Limb (tissue), 2 donors: ENCODE measurements around the gene ASTL.

Experiments used
- DNase-seq, 2 donors: peaks; one replicate each; pipeline ENCODE4 v3.0.0-alpha.2; 2016; ENCODE audit errors: extremely low spot score in 2 of 2

ASTL gene

DNA sequence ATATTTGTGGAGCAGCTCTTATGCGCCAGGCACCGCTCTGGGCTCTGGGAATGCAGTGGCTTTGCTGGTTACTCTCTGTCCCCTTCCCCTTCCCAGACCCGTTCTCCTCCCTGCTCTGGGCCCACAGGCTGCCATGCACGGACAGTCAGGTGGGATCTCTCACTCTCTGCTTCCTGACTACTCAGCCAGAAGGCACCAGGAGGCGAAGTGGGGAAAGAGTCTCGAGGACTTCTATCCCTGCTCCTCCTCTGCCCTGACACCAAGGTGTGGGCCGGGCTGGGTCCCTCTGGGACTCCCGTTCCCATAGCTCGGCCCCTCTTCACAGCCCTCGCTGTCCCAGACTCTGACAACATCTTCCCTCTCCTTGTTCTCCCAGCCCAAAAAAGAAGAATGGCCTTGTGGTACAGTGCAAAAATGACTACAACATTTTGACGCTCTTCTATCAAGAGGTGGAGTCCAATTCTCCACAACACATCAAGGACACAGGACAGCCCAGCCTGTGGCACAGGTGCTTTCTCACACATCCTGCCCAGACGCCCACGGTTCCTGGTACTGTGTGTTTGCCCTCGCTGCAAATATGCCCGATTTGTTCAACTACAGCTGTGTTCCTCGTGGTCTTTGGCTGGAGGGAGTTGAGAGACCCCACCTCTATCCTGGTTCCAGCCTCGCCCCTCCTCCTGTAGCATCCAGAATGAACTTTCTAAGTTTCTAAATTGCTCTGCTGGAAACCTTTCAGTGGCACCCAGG, 21.0 kb upstream of the ASTL start:
- DNase-seq, result no peak

DNA sequence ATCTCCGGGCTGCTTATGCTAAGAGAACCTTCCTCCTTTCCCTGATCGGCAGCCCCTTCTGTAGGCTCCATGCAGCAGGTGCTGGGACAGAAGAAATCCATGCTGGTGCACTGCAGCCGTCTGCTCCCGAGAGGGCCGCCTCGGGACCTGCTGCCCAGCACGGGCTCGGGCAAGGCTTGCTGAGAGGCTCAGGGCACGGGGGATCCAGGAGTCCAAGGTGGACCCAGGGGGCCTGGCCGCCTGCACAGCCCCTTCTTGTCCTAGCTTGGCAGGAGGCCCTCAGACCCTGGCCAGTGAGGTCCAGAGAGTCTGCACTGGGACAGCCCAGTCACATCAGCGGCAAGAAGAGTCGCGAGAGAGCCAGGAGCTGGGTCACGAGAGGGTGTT, 20.2 kb upstream of the ASTL start:
- no peak for DNase-seq

DNA sequence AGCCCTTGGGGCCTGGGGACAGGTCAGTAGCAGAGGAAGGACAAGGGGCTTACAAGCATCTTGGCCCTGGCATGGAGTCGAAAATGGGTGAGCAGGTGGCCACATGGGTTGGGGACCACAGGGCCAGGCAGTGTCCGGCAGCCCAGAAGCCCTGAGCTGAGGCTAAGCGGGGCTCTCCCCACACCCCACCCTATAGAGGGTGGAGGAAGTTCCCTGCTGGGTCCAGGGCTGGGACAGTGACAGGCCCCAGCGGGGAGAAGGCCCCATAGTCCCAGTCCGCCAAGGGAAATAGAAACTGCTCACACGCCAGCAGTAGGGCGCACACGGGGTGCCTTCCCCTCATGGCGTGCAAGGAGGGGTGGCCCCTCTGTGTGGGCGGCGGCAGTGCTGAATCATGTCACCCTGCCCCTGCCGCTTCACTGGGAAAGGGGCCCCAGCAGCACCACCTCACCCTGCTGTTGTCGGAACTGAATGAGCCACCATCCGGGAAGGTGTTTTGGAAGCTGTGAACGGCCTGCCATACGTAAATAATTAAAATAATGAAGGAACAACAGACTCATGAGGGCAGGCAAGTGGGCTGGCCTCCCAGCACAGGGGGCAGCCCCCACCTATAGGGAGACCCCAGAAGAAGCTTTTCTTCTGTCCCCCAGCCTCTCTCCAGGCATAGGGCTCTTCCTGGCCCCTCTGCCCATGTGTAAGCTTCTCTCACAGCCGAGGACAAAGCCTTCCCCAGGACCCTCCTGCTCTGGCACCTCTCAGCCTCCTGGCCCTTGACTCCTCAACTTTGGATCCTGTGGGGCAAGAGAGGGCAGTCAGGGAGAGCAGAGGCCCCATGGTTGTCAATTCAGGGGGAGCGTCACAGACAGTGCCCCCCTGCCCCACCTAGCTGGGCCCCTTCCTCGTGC, 19.6 kb upstream of the ASTL start:
- peak in 1 of 2 donors; percentile 21 for DNase-seq

DNA sequence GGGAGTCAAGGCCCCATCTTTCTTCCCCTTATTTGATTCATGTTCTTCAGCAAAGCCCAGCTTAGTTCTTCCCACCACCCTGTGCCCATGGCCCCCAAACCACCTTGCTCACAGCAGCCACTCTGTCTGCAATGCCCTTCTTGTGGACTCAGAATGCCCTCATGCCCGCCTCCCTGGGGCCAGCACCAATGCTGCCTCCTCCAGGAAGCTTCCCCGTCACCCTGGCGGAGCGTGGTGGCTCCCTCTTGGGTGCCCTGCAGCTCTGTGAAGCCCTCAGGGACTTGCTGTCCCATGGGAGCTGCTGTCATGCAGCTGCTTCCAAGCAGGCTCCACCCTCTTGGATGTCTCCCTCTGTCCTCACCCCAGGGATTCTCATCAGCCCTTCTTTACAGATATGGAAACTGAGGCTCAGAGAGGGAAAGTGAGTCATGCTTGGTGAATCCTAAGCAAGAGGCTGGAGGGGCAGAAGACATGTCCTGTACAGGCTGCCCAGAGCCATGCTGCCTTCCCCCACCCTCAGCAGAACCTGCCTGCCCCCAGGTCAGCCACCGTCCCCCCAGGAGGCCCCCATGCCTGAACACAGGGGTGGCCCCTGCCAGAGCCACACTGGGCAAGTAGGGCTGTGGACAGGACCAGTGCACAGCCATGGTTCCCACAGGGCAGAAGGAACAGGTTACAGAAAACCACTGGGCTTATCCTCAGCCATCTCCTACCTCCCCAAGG, 18.8 kb upstream of the ASTL start:
- DNase-seq, result peak in 1 of 2 donors; percentile 17

DNA sequence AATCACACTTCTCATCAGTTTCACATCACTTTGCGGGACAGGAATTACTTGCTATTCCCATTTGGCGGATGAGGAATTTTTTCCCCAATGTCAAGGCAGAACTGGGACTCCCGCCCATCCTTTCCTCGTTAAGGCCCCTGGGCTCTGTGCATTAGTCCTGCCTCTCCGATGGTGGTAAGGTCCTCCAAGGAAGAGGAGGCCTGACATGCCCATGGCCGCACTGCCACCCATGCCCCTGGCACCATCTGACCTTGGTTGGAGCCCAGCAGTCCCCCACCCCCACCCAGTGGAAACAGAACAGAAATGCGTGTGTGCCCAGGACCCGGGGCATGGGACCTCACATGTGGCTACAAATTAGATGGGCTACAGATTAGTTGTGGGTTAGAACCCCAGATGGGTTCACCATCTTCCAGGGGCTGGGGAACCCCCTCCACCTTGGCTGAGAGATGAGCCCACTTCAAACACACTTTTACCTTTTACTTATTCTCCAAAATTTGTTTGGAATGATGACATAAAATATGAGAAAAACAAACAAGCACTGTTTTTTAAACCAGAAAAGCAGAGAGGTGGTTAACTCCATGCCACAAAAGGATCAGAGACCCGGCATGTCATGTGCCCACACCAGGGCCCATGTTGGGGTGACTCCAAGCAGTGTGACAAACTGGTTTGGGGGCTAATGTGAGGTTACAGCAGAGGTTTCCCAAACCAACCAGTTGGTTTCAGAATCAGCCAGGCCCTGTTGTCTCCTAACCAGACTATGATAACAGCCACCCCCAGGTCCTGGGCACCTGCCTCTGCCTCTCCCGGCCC, 17.9 kb upstream of the ASTL start:
- no peak for DNase-seq

DNA sequence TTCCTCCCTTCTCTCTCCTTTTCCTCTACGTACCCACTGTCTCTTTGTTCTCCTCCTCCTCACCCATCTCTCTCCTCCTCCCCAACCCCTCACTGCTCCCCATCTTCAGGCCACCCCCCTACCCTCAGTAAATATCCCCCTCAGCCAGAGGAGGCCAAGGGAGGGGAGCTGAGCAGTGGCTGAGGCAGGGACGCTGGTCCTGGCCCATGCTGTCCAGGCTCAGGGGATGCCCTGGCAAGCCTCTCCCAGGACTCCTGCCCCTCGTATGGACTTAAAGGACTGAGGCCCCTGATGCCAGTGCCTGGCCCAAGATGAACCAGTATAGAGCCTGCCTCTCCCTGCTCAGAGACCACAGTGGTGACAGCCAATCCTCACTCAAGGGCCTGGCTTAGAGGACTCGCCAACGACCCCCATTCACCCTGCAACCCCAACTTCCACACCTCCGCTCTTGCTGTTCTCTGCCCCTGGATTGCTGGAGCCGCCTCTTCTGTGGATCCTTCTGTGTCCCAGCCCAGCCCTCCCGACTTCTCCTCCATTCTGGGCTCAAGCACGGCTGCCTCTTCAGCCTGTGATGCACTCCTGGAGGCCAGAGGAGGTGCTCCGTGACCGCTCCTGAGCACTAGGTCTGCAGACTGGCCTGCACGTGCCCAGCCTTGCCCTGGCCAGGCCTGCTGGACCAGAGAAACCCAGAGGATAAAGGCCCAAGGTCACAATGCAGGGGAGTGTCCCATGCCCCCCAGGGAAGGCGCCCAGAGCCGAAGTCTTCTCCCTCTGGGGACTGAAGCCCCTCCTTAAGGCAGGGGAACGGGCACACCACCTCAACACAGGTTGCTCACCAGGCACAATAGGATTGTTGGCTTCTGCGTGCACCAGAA, 16.4 kb upstream of the ASTL start:
- DNase-seq, result peak in 1 of 2 donors; percentile 23

DNA sequence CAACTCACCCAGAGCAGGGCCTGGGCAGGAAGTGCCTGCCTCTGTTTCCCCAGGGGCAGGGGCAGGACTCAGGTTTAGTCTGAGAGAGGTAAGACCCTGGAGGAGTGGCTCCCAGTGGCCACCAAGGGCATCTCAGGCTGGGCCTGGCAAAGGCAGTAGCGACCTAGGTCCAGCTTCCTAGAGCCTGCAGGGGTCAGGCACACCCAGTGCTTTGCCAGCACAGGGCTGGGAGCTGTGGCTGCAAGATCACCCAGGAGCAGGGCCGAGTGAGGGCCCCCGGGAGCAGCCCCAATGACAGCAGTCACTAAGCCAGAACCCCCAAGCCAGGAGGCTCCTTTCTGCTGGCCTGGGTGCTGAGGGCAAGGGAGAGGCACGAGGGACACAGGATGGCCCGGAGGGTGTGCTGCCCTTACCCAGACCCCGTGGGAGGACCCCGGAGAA, 15.7 kb upstream of the ASTL start:
- peak in 1 of 2 donors; percentile 22 for DNase-seq

DNA sequence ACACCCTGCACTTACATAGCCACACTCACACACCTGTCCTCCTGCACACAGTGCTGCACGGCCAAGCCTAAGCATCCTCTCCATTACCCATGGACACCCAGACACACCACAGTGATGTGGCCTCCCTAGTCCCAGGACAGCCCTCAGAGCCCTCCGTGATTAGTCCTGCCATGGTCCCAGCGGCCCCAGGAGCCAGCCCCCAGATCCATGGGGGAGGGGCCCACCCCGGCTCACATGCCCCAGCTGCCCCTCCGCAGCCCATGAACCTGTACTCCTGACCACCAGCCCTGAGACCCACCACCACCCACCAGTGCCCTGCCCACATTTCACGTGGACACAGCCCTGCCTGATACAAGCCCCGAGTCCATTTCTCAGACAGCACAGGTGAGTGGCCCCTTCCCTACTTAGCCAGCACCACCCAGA, 15.0 kb upstream of the ASTL start:
- DNase-seq, result peak in 1 of 2 donors; percentile 17

DNA sequence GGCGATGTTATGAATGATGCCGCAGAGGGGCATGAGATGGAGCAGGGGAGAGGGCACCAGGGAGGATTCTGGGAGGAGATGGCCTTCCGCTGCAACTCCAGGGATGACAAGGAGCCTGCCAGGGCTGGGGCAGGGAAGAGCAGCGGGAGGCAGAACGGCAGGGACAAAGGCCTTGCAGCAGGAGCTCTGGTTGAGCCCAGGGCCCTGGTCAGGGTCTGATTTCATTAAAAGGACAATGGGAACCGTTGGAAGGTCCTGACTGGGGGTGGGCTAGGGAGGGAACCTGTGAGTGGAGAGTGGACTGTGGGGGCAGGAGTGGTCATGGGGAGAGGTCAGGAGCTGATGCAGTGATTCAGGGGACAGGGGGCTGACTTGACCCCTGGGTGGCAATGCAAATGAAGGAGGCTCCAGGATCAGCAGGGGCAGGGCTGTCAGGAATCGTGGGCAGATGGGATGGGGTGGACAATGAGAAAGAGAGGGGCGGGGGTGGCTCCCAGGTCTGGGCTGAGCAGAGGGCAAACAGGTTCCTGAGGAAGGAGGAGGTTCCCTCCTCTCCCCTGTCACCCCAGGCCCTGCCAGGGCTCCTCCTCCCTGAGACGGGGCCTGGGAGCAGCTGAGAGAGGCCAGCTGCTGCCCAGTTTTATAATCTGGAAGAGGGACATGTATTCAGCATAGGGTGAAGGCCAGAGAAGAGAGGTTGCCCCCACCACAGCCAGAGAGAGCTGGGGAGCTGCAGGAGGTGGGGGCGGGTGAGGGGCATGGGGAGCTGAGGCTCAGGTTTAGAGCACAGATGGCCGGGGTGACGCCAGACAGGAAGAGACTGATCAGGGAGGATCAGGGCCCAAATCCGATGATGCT, 14.2 kb upstream of the ASTL start:
- peak in 1 of 2 donors; percentile 24 for DNase-seq

DNA sequence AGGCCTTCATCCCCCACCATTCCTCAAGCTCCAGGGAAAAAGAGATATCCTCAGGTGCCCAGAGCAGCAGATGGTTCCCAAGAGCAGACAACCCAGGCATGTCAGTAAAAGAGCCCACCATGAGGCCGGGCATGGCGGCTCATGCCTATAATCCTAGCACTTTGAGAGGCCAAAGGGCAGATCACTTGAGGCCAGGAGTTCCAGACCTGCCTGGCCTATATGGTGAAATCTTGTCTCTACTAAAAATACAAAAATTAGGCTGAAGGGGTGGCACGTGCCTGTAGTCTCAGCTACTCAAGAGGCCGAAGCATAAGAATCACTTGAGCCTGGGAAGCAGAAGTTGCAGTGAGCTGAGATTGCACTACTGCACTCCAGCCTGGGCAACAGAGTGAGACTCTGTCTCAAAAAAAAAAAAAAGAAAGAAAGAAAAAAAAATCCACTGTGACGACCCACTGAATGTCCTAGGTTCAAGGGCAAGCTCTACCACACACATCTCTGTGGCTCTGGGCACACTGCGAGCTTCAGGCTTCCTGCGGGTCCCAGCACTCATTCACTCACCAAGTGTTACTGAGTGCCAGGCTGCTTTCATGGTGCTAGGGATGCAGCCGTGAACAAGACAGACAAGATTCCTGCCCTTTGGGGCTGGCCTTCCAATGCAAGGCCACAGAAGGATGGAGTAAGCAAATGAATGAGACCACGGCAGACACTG, 13.4 kb upstream of the ASTL start:
- no peak for DNase-seq

DNA sequence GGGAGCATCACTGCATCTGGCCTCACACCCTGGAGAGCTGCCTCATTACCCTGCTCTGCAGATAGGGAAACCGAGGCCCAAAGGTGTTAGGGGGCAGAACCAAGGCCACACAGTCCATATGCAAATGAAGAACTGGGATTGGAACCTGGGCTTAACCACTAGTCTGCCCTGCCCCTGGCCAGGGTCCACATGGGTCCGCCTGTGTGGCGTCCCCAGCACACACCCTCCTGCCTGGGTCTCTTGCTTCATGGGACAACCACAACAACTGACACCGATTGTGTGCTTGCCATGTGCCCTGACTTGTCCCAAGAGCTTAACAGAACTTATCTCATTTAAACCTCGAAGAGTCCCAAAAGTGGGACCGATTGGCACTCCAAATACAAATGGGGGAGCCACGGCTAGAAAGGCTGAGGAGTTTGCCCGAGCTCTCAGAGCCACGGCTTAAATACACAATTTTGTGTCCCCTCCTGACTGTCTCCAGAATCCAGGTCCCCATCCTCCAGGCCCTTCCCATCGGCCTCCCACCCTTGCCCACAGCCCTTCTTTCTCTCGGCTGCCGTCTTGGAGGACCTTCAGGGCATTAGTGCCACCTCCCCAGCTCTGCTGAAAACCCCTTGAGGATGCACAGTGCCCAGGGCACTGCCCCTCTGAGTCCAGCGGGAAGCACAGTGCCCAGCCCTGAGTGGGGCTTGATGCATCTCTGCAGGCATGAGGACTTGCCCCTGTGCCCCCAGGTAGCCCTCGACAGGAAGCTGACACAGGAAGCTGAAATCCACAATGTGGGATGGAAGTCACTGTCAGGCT, 12.7 kb upstream of the ASTL start:
- DNase-seq, result no peak

DNA sequence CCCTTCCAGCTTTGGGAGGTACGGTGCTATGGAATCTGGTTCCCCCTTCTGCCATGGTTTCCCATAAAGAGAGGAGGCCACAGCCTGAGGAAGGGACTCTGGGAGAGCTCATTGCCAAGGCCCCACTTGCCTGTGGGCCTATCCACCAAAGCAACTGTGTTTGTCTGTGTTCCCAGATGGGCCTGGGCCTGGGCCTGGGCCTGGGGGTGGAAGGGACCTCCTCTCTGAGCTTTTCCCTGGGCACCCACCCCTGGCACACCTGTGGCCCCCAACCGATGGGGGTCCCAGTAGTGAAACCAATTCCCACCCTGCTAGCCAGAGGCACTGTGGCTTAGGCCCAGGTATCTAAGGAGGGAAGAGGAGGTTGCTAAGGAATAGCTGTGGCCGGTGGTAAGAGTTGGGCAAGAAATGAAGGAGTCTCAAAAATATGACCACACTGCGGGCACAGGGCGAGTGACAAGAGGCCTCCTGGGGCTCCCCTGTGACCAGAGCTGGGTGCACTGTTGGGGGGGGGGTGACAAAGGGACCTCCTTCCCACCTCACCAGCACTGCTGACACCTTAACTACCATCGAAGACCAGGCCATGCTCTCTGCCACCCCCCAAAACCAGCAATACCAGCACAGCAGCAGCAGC, 11.8 kb upstream of the ASTL start:
- peak in 1 of 2 donors; percentile 16 for DNase-seq

DNA sequence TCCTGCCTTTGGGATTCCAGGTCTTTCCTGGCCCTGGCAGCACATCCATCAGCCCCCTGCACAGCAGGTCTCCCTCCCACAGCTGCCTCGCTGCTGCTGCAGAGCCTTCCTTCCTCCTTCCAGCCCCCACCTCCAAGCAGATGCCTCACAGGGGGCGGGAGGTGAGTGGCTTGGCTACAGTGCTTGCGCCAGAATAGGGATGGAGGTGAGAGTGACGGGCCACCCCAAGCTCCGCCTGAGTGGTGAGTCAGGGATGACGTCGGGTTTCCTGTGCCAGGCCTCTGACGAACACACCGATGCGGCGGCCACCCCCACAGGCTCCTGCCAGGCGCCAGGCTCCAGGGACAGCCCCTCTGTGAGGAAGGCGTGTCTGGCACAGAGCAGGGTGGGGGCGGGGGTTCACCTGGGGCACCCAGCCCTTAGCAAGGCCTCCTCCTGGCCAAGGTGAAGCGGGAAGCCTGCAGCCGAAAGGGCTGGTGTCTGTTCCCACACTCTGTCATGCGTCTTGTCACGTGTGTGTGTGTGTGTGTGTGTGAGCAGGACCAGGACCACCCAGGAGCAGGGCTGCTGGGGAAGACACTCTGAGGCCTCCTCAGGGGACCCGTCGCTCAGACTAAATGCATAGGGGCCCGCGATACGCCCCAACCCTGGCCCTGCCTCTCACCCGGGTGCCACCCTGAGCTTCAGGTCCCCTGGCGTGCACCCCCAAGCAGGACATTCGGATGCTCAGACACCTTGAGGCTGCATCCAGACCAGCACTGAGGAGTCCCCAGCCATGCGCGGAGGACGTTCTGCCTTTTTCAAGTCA, 10.3 kb upstream of the ASTL start:
- peak; percentile 60 to 86 for DNase-seq

DNA sequence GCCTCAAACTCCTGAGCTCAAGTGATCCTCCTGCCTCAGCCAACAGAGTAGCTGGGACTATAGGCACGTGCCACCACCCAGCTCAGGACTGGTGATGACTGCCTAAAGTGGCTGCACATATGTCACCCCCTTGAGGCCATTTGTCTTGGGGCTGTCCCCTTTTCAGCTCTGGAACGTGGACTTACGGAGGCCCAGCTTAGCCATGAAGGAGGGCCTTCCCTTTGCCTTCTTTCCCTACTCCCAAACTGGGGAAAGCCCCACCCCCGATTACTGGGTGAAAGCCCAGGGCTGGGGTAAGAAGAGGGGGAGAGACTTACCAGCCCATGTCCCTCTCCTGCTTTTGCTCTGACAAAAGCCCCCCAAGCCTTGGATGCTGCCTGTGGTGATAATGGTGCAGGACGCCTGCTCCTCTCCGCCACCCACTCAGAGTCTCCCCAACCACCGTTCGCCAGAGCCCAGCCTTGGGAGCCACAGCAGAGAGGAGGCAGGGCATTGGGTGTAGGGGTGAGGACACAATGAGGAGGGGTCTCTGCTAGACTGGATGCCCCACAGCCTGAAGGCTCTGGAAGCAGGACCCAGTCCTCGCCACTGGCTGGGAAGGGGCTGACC, 9.4 kb upstream of the ASTL start:
- peak in 1 of 2 donors; percentile 38 for DNase-seq

DNA sequence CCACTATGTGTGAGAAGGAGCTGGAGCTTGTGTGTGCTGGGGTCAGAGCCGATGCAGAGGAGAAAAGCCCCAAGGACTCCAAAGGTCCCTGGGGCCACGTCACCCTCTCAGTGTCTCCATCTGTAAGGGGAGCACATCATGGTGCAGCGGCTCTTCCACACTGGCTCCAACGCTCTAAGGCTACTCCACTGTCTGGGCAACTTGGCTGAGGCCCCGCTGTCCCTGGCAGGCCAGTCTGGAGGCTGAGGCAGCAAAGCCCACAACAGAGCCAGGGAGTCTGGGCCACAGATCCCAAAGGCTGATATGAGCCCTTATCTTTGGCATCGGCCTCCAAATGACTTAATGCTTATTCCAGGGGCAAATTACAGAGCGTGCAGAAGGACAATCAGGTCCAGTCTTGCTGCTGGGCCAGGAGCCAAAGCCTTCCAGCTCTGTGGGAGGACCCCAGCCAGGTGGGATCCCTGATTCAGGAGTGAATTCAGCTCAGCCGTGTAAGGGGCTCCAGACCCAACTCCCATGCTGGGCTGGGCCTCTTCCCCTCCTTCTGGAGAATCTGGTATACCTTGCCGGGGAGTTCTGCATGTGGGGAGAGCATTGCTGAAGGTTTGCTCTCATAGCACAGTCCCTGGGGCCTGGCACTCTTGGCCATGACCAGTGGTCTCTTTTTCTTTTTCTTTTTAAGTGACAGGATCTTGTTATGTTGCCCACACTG, 8.7 kb upstream of the ASTL start:
- DNase-seq, result peak in 1 of 2 donors; percentile 37
